Measurements from ENCODE around the gene SRD5A1.

SRD5A1 gene

GRCh38 chr5:6692906-6693305, 59.7 kb downstream of the SRD5A1 start:
- no peak for DNase-seq

- no peak for DNase-seq
Measured at GRCh38 chr5:6698696-6699095, 65.5 kb downstream of the SRD5A1 start.

DNA sequence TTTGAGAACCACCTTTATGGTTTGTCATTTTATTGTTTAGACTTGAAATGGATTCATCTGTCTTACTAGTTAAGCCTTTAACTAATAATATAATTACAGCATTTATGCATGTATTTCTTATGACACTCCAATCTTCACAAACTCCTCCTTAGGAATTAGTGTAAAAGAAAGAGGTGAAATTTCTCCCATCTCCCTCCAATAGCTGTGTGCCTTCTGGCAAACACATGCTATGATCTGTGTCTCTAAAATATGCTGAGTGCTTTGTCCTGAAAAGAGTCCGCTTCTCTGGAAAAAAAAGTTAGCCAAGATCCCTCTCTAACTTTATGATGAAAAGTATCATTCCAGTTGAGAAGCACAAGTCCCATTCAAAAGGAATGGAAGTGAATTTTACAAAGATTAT, 66.1 kb downstream of the SRD5A1 start:
- DNase-seq = no peak

DNA sequence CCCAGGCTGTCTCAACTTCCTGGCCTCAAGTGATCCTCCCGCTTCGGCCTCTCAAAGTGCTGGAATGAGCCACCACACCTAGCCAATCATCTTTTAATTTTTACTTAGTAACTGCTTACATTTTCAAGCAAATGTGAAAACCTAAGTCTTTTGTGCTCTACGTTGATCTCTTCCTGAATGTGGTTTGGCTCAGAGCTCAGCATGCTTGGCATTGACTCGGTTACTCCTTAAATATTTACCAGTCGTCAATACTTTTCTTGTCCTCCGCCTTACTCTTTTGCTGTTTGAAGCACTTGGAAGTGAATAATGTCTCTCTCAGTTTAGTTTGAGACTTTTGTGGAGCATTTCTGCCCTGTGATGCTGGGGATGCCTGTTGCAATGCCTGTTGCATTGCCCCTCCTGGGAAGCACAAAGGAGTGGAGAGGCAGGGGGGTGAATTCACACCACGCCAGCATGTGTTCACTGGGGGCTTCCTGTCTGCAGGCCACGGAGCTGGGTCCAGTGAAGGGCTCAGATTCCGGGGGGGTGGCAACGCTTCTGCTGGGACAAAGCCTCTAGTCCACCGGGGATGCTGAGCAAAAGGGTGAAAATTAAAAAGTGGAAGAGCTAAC, 66.9 kb downstream of the SRD5A1 start:
- DNase-seq = no peak

DNA sequence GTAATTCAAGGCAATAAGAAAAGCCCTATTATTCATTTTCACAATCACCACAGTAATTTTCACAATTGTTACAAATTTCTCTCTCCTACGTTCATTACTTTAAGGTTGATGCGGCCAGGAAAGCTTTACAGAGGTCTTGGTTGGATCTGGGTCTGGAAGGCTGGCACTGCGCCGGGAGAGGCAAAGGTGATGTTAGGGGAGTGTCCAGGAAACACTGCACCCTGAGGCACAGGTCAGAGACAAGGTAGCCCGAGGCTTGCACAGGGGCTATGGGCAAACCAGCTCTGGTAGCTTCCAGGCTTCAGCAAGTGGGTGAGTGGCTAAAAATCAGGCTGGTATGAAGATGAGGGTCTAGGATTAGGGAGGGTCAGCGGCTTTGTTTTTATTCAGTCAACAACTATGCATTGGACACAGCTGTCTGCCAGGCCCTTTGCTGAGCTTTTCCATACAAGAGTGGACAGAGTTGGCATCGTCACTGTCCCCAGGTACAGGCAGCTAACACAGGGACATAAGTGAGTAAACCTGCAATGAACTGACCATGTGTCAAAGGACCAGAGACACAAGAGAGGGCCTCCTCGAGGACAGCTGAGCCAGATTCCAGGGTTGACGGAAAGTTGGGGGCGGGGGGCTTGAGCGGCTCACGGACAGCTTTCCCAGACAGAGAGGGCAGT, 67.6 kb downstream of the SRD5A1 start:
- DNase-seq = no peak

DNA sequence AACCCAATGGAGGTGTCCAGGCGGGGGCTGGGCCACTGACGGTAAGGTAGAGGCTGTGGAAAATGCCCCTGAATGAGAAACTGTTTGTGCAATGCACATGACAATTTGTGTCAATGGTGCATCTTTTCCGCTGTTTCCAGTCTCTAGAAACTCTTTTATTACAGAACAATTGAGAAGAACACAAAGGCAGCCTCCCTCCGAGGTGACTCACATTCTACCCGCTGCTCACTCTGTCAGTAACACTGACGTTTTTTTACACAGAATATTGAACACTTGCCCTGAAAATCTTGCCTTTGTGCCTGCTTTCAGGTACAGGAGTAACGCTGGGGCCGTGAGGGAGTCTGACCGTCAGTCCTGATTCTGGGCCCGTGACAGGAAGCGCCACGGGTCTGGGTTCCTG, 68.3 kb downstream of the SRD5A1 start:
- no peak for DNase-seq

GRCh38 chr5:6702633-6703032, 69.4 kb downstream of the SRD5A1 start:
- DNase-seq = no peak

- DNase-seq = no peak
Measured at GRCh38 chr5:6703806-6704205, 70.6 kb downstream of the SRD5A1 start.

GRCh38 chr5:6704361-6704851, 71.2 kb downstream of the SRD5A1 start:
- no peak for DNase-seq

DNA sequence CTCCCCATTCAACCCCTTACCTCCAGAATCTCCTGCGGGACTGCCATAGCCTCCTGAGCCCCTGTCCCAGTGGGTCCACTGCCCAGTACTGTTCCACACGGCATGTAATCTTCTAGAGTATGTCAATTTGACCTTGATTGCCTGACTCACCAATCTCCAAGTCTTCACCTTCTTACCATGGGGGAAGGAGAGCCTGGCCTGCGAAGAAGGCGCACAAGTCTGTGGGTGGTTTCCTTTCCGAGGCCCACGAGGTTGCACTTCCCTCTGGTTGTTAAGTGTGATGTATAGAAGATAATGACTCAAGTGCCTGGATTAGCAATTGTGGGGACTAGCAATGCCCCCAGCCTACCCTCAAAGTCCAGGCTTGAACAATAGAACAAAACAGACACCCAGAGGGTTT, 71.8 kb downstream of the SRD5A1 start:
- no peak for DNase-seq

DNA sequence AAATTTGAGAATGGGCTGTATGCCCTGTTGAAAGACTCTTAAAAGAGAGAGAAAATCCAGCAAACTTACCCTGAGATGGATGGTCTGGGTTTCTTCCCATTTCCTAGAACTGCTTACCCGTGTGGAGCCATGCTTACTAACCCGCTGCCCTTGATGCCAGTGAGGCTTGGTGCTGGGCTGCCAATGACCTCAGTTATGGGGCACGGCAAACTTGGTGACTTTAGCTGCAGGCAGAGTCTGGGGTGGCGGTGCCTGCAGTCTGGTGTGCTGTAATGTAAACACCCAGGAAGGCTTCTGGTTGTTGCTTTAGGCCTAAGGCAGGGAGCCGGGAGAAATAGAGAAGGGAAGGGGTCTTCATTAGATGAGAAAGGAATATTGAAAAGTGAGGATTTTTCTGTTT, 72.7 kb downstream of the SRD5A1 start:
- no peak for DNase-seq

DNA sequence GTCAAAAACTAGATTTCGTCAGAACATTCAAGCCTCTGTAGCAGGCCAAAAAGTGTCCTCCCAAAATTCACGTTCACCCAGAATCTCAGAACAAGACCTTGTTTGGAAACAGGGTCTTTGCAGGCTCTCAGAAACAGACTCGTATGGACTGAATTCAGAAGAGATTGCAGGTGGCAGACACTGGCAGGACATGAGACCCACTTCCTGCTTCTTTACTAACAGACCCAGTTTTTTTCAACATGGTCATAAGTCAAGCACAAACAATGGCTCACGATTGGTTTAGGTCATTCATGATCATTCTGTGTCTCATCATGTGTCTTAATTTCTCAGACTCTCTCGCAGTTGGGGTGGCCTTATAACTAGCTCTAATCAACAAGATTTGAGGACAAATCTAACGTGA, 74.6 kb downstream of the SRD5A1 start:
- no peak for DNase-seq

- no peak for DNase-seq
Measured at GRCh38 chr5:6708814-6709213, 75.6 kb downstream of the SRD5A1 start.

GRCh38 chr5:6710070-6710469, 76.8 kb downstream of the SRD5A1 start:
- no peak for DNase-seq

GRCh38 chr5:6710551-6711318, 77.5 kb downstream of the SRD5A1 start:
- DNase-seq = no peak

- no peak for DNase-seq
Measured at GRCh38 chr5:6711409-6712141, 78.3 kb downstream of the SRD5A1 start.

GRCh38 chr5:6712142-6712576, 78.9 kb downstream of the SRD5A1 start:
- DNase-seq = peak; percentile 30

- no peak for DNase-seq
Measured at GRCh38 chr5:6712577-6713273, 79.5 kb downstream of the SRD5A1 start.

GRCh38 chr5:6713274-6714225, 80.3 kb downstream of the SRD5A1 start, which contains the start of gene TENT4A:
Gene TENT4A (plus strand): TSS chr5:6713432. CDS start chr5:6713984, 552 bp downstream.
- DNase-seq = peak; percentile 97

DNA sequence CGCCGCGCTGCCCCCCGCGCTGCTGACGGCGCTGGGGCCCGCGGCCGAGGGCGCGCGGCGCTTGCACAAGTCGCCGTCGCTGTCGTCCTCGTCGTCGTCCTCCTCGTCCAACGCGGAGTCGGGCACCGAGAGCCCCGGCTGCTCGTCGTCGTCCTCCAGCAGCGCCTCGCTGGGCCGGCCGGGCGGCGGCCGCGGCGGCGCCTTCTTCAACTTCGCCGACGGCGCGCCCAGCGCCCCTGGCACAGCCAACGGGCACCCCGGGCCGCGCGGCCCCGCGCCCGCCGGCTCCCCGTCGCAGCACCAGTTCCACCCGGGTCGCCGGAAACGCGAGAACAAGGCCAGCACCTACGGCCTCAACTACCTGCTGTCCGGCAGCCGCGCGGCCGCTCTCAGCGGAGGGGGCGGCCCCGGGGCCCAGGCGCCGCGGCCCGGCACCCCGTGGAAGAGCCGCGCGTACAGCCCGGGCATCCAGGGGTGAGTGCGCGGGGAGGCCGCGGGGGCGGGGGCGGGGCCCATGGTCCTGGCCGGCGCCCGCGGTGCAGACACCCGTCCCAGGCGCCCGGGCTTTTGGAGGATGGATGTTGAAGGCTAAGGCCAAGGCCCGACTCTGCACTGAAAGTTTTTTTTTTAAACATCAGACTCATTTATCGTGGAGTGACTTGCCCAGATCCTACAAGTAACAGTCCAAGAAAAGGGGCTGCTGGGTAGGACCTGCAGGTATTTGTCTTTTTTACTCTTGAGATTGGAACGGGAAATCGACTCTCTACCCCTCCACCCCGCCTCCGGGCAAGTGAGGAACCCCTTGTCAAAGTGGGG, 81.2 kb downstream of the SRD5A1 start:
- no peak for DNase-seq

Measured in effector CD8-positive, alpha-beta T cell (primary cell).